GM13977 (cell line): ENCODE results near the gene PRKACA.

Source experiments
- DNase-seq: peaks from one replicate; pipeline ENCODE4 v3.0.0; 2012; ENCODE audit warnings: low spot score
- in situ Hi-C: fragments of 300-500 bp; cut with MboI; formaldehyde crosslinking; loops from one replicate; pipeline ENCODE4 v1.12.0; 2022; ENCODE audit warnings: low sequenced_read_pairs, low pct_unique_long_range_greater_than_20kb, mixed read lengths, inconsistent platforms; ENCODE audit not compliant: unreplicated experiment
- TF ChIP-seq, protein P1 (sequence below): IDR thresholded peaks from 2 replicates; pipeline ENCODE4 v1.5.1; 2012; ENCODE audit warnings: mild to moderate bottlenecking, control low read depth; ENCODE audit not compliant: insufficient read depth; ENCODE audit errors: extremely low read depth, missing control alignments

The PRKACA gene

GRCh38 chr19:14056069-14056666 lies 61.4 kb downstream of the PRKACA start:
- TF ChIP-seq, protein P1, sequence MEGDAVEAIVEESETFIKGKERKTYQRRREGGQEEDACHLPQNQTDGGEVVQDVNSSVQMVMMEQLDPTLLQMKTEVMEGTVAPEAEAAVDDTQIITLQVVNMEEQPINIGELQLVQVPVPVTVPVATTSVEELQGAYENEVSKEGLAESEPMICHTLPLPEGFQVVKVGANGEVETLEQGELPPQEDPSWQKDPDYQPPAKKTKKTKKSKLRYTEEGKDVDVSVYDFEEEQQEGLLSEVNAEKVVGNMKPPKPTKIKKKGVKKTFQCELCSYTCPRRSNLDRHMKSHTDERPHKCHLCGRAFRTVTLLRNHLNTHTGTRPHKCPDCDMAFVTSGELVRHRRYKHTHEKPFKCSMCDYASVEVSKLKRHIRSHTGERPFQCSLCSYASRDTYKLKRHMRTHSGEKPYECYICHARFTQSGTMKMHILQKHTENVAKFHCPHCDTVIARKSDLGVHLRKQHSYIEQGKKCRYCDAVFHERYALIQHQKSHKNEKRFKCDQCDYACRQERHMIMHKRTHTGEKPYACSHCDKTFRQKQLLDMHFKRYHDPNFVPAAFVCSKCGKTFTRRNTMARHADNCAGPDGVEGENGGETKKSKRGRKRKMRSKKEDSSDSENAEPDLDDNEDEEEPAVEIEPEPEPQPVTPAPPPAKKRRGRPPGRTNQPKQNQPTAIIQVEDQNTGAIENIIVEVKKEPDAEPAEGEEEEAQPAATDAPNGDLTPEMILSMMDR, result no peak
- in situ Hi-C loops, result loop anchor here (25.0 kb wide), 1 partner anchor 469 kb away; no protein-coding TSS in a partner anchor

DNA sequence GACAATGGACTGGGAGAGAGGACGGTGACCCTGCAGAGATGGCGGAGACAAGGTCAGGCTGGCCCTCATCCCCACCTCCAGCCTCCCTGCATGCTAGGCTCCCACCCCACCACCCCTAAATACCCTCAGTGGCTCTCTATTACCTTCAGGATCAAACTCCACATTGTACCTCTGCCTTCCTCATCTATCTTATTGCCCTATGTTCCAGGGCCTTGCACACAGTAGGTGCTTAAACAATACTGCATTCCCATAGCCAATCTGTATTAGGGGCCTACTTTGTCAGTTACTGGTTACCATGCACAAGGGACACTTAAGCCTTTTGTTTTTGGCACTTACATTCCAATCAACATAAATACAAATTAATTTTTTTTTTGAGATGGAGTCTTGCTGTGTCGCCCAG lies 62.2 kb downstream of the PRKACA start:
- TF ChIP-seq, protein P1, result no peak
- in situ Hi-C loops, result loop anchor here (25.0 kb wide), 1 partner anchor 468 kb away; no protein-coding TSS in a partner anchor
- no peak for DNase-seq

More at GRCh38 chr19:14056069-14056666, 61.4 kb downstream of the PRKACA start:
- DNase-seq, result no peak

DNA sequence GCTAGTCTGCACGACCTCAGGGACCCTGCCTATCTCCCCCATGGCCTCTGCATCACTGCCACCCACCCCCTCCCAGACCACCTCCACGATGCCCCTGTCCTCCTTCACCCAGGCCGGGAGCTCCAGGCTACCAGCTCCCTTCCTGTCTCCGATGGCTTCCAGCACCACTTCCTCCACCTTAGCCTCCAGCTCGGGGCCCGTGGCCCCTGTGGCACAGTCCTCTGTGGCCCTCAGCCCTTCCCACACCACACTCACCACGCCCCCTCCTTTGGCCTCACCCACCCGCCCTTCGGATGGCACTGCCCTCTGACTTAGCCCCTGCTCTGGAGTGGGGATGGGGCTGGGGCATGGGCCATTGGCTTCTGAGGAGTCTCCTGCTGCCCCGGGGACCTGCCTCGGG lies 62.8 kb downstream of the PRKACA start:
- in situ Hi-C loops, result loop anchor here (25.0 kb wide), 1 partner anchor 467 kb away; no protein-coding TSS in a partner anchor
- no peak for DNase-seq
- TF ChIP-seq, protein P1, result no peak

GRCh38 chr19:14054099-14054498 lies 63.5 kb downstream of the PRKACA start:
- in situ Hi-C loops, result loop anchor here (25.0 kb wide), 1 partner anchor 467 kb away; no protein-coding TSS in a partner anchor
- no peak for DNase-seq
- TF ChIP-seq, protein P1, result no peak

DNA sequence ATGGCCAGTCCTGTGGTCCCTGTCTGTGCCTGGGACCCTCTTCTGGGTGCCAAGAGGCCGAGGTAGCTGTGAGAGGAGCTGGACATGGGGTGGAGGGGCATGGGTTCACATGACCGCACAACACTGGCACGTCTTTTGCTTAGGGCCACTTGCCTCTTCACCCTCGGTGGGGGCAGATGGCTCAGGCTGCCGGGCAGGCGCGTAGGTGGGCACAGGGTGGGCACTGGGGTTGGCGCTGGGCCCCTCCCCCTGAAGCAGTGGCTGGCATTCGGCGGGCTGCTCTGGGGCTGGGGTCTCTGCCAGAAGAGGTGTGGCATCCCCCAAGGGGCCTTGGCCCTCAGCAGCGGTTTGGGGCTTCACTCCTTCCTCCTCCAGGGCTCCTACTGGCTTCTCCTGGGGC lies 64.1 kb downstream of the PRKACA start:
- TF ChIP-seq, protein P1, result no peak
- in situ Hi-C loops, result loop anchor here (25.0 kb wide), 1 partner anchor 466 kb away; no protein-coding TSS in a partner anchor
- no peak for DNase-seq

DNA sequence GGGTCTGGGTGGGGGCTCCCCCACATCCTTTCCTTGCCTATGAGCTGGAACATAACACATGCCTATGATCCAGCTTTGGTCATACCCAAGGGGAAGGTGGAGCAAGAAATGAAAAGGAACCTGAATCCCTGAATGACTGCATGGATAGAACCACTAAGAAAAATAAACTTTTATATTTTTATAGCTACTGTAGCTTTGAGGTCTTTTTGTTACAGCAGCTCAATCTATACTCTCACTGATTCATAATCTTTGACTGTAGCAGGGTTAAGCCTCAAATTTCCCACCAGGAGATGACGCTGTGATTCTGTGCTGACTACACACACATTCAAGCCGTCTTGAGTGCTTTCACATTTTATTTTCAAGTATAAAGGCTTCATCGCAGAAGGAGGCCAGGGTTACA lies 64.5 kb downstream of the PRKACA start:
- in situ Hi-C loops, result loop anchor here (25.0 kb wide), 1 partner anchor 466 kb away; no protein-coding TSS in a partner anchor
- TF ChIP-seq, protein P1, result no peak
- DNase-seq, result no peak

DNA sequence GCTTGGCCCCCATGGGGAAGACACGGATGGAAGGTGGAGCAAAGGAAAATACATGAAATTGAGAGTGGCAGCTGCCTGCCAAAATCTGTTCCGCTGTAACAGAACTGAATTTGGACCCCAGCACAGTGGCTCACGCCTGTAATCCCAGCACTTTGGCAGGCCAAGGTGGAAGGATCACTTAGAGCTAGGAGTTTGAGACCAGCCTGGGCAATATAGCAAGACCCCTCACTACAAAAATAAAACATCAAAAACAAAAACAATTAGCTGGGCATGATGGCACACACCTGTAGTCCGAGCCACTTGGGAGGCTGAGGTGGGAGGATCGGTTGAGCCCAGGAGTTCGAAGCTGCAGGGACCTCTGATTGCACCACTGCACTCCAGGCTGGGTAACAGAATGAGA lies 65.1 kb downstream of the PRKACA start:
- no peak for DNase-seq
- in situ Hi-C loops, result loop anchor here (25.0 kb wide), 1 partner anchor 465 kb away; no protein-coding TSS in a partner anchor
- TF ChIP-seq, protein P1, result no peak
